H1 (cell line): ENCODE measurements around the gene SGMS1. TPM values are rescaled to one million over a fixed set of nuclear protein-coding genes. Genes with fewer than 3 reads are reported as not detected.

ENCODE experiments used
- CTCF ChIA-PET: fragments of 300-600 bp; sonication (Branson Sonifier 250); formaldehyde crosslinking; loops from one replicate; lab custom pipeline; 2021; ENCODE audit not compliant: partially characterized antibody; lab: Charles Lee
- POLR2A ChIA-PET: fragments of 300-600 bp; sonication (Branson Sonifier 250); formaldehyde crosslinking; loops from one replicate; lab custom pipeline; 2021; ENCODE audit warnings: inconsistent platforms; ENCODE audit not compliant: partially characterized antibody; lab: Charles Lee
- DNase-seq, 2 experiments: peaks; one replicate each; pipeline versions ENCODE4 v3.0.0 to v3.0.0-alpha.2; 2010 to 2022; ENCODE audit warnings: low spot score in 2 of 2, low read depth in 1 of 2, mixed read lengths in 1 of 2
- FAIRE-seq: peaks from 2 replicates; lab custom pipeline; 2011; peaks lifted over from hg19 to GRCh38; lab: Jason Lieb, UNC
- H2AFZ ChIP-seq: 2 replicates; pipeline ENCODE4 v1.8.1; 2012; ENCODE audit warnings: low read length, inconsistent platforms
- H2AK5ac ChIP-seq: 2 replicates; pipeline ENCODE4 v1.6.1; 2013; ENCODE audit warnings: low read depth, low read length
- H2BK120ac ChIP-seq: replicated peaks from 2 replicates; pipeline ENCODE3; 2013; ENCODE audit warnings: low read depth, low read length, inconsistent platforms
- H2BK12ac ChIP-seq: 2 replicates; pipeline ENCODE4 v1.6.1; 2013; ENCODE audit warnings: low read depth, low read length
- H2BK15ac ChIP-seq: 2 replicates; pipeline ENCODE4 v1.6.1; 2013; ENCODE audit warnings: low read length
- H2BK20ac ChIP-seq: 2 replicates; pipeline ENCODE4 v1.6.1; 2013; ENCODE audit warnings: low read length
- H2BK5ac ChIP-seq: 2 replicates; pipeline ENCODE4 v1.6.1; 2013; ENCODE audit warnings: low read depth, low read length
- H3K14ac ChIP-seq: 2 replicates; pipeline ENCODE4 v1.6.1; 2013; ENCODE audit warnings: inconsistent platforms; ENCODE audit not compliant: insufficient read length
- H3K18ac ChIP-seq: 2 replicates; pipeline ENCODE4 v1.6.1; 2013; ENCODE audit warnings: low read length; ENCODE audit errors: extremely low read depth
- H3K23ac ChIP-seq: 2 replicates; pipeline ENCODE4 v1.6.1; 2013; ENCODE audit warnings: inconsistent platforms; ENCODE audit not compliant: insufficient read length
- H3K23me2 ChIP-seq: 2 replicates; pipeline ENCODE4 v1.6.1; 2013; ENCODE audit warnings: low read depth, low read length
- H3K27ac ChIP-seq: 2 replicates; pipeline ENCODE4 v1.6.1; 2011; ENCODE audit warnings: low read depth, low read length, inconsistent platforms
- H3K27me3 ChIP-seq, 4 experiments: replicated peaks in 1 of 4; 1 replicate in 1 of 4; 2 replicates in 3 of 4; pipeline versions ENCODE4 v1.6.1 to v1.8.1; 2011 to 2013; ENCODE audit warnings: low read length in 3 of 4, mild to moderate bottlenecking in 3 of 4, inconsistent platforms in 2 of 4, mixed read lengths in 2 of 4, moderate library complexity in 1 of 4; ENCODE audit not compliant: control insufficient read depth in 3 of 4, insufficient read depth in 3 of 4; ENCODE audit errors: extremely low read depth in 1 of 4
- H3K36me3 ChIP-seq, 4 experiments: 2 replicates each; pipeline versions ENCODE4 v1.6.1 to v1.8.1; 2011 to 2013; ENCODE audit warnings: mild to moderate bottlenecking in 4 of 4, low read length in 3 of 4, moderate library complexity in 2 of 4, control low read depth in 1 of 4, inconsistent platforms in 1 of 4; ENCODE audit not compliant: insufficient read depth in 4 of 4, control insufficient read depth in 2 of 4
- H3K4ac ChIP-seq: replicated peaks from 2 replicates; pipeline ENCODE3; 2013; ENCODE audit warnings: low read length, low read depth, mixed read lengths, inconsistent platforms; ENCODE audit not compliant: insufficient read length
- H3K4me1 ChIP-seq, 4 experiments: replicated peaks in 1 of 4; 1 replicate in 1 of 4; 2 replicates in 3 of 4; pipeline versions ENCODE4 v1.6.1 to v1.8.1; 2011 to 2013; ENCODE audit warnings: low read length in 3 of 4, inconsistent platforms in 2 of 4, mixed read lengths in 1 of 4; ENCODE audit not compliant: insufficient read depth in 4 of 4, control insufficient read depth in 3 of 4
- H3K4me2 ChIP-seq, 2 experiments: 2 replicates each; pipeline versions ENCODE4 v1.6.1 to v1.8.1; 2011 to 2013; ENCODE audit warnings: low read depth in 2 of 2, low read length in 2 of 2, control low read depth in 1 of 2, inconsistent platforms in 1 of 2, mild to moderate bottlenecking in 1 of 2; ENCODE audit not compliant: insufficient read depth in 1 of 2
- H3K4me3 ChIP-seq, 4 experiments: fragments of 200-600, 300-600 bp in 1 of 4; sonication (generic), shearing (Covaris generic), sonication (Bioruptor Twin) in 1 of 4; 2 replicates each; pipeline versions ENCODE4 v1.5.1 to v1.8.1; 2011 to 2016; ENCODE audit warnings: low read length in 4 of 4, low read depth in 3 of 4, control low read depth in 2 of 4, inconsistent platforms in 2 of 4, mild to moderate bottlenecking in 2 of 4, mixed read lengths in 1 of 4, moderate library complexity in 1 of 4; ENCODE audit not compliant: insufficient read depth in 2 of 4; ENCODE audit errors: extremely low read depth in 1 of 4
- H3K56ac ChIP-seq: replicated peaks from 2 replicates; pipeline ENCODE3; 2013; ENCODE audit warnings: low read depth, mild to moderate bottlenecking, mixed read lengths, low read length, inconsistent platforms; ENCODE audit not compliant: insufficient read length
- H3K79me1 ChIP-seq: 2 replicates; pipeline ENCODE4 v1.6.1; 2013; ENCODE audit warnings: low read depth, low read length, control low read depth
- H3K79me2 ChIP-seq, 2 experiments: 2 replicates each; pipeline versions ENCODE4 v1.6.1 to v1.8.1; 2012 to 2013; ENCODE audit warnings: low read length in 2 of 2, mild to moderate bottlenecking in 2 of 2, inconsistent platforms in 1 of 2; ENCODE audit not compliant: insufficient read depth in 2 of 2, control insufficient read depth in 1 of 2
- H3K9ac ChIP-seq, 4 experiments: replicated peaks in 1 of 4; 1 replicate in 1 of 4; 2 replicates in 3 of 4; pipeline versions ENCODE4 v1.6.1 to v1.8.1; 2011 to 2013; ENCODE audit warnings: low read depth in 3 of 4, low read length in 3 of 4, control low read depth in 2 of 4, mild to moderate bottlenecking in 2 of 4, moderate library complexity in 2 of 4, inconsistent platforms in 1 of 4; ENCODE audit errors: extremely low read depth in 1 of 4
- H3K9me3 ChIP-seq, 2 experiments: 2 replicates each; pipeline versions ENCODE4 v1.6.1 to v1.8.1; 2012 to 2013; ENCODE audit warnings: mild to moderate bottlenecking in 2 of 2, moderate library complexity in 2 of 2, control low read depth in 1 of 2, inconsistent platforms in 1 of 2, low read depth in 1 of 2, low read length in 1 of 2, mixed read lengths in 1 of 2; ENCODE audit not compliant: insufficient read depth in 2 of 2
- H4K20me1 ChIP-seq, 2 experiments: replicated peaks in 1 of 2; 2 replicates each; pipeline versions ENCODE3 to v1.8.1; 2011 to 2013; ENCODE audit warnings: inconsistent platforms in 2 of 2, low read length in 2 of 2, mild to moderate bottlenecking in 1 of 2; ENCODE audit not compliant: insufficient read depth in 2 of 2, control insufficient read depth in 1 of 2
- H4K5ac ChIP-seq: 2 replicates; pipeline ENCODE4 v1.6.1; 2013; ENCODE audit warnings: low read length, low read depth, mixed read lengths, inconsistent platforms; ENCODE audit not compliant: insufficient read length
- H4K8ac ChIP-seq: 2 replicates; pipeline ENCODE4 v1.8.0; 2013; ENCODE audit warnings: mild to moderate bottlenecking, moderate library complexity, low read length, inconsistent platforms; ENCODE audit not compliant: insufficient read depth; ENCODE audit errors: extremely low read depth
- H4K91ac ChIP-seq: replicated peaks from 2 replicates; pipeline ENCODE3; 2013; ENCODE audit warnings: low read length, mixed read lengths, inconsistent platforms; ENCODE audit not compliant: insufficient read length
- GTF2F1 ChIP-seq: IDR thresholded peaks from 2 replicates; pipeline ENCODE4 v1.6.1; 2012; ENCODE audit warnings: low read depth, low read length, improper control_type of control experiment, borderline replicate concordance
- JUND ChIP-seq: IDR thresholded peaks from 2 replicates; pipeline ENCODE4 v1.6.1; 2011; ENCODE audit warnings: mild to moderate bottlenecking, improper control_type of control experiment, low read length
- KDM1A ChIP-seq: fragments of 200-600, 300-600 bp; sonication (generic); IDR thresholded peaks from 2 replicates; pipeline ENCODE4 v1.7.1; 2016; ENCODE audit warnings: mild to moderate bottlenecking, low read length, borderline replicate concordance
- NANOG ChIP-seq: IDR thresholded peaks from 2 replicates; pipeline ENCODE4 v1.6.1; 2011; ENCODE audit warnings: low read length, low read depth, mild to moderate bottlenecking, inconsistent platforms; ENCODE audit not compliant: insufficient read depth, poor library complexity, severe bottlenecking
- RNF2 ChIP-seq: fragments of 200-900, 300-1000 bp; sonication (generic); IDR thresholded peaks from 2 replicates; pipeline ENCODE4 v1.7.1; 2016; ENCODE audit warnings: borderline replicate concordance, low read depth, mild to moderate bottlenecking, antibody characterized with exemption, low read length; ENCODE audit not compliant: poor library complexity, severe bottlenecking; ENCODE audit errors: missing control alignments
- RXRA ChIP-seq: IDR thresholded peaks from 2 replicates; pipeline ENCODE4 v1.6.1; 2011; ENCODE audit warnings: low read depth, mild to moderate bottlenecking, low read length, moderate library complexity; ENCODE audit not compliant: insufficient read depth
- SUZ12 ChIP-seq: fragments of 200-600 bp; sonication (generic); IDR thresholded peaks from 2 replicates; pipeline ENCODE4 v1.6.1; 2012; ENCODE audit warnings: mild to moderate bottlenecking, inconsistent platforms, low read length, moderate library complexity, mixed read lengths
- TCF12 ChIP-seq: IDR thresholded peaks from 2 replicates; pipeline ENCODE4 v1.6.1; 2011; ENCODE audit warnings: low read depth, mild to moderate bottlenecking, low read length
- TEAD4 ChIP-seq: IDR thresholded peaks from 2 replicates; pipeline ENCODE4 v1.6.1; 2012; ENCODE audit warnings: low read depth, low read length, inconsistent platforms, mixed read lengths
- WGBS, 2 experiments: shearing (Covaris generic) in 1 of 2; methylation state at CpG; one replicate each; pipeline versions ENCODE4 v1.1.6 to v1.1.7; 2013 to 2015; ENCODE audit warnings: low lambda C conversion rate in 2 of 2, mixed read lengths in 2 of 2, inconsistent platforms in 1 of 2, low coverage in 1 of 2, missing lambda C conversion rate in 1 of 2; ENCODE audit not compliant: insufficient replicate concordance in 2 of 2, insufficient coverage in 1 of 2, insufficient read length in 1 of 2; ENCODE audit errors: extremely low coverage in 1 of 2, missing lambda C conversion rate in 1 of 2; 5-methylcytosine and 5-hydroxymethylcytosine counted together
- polyA plus RNA-seq, 7 experiments: library from polyadenylated mRNA; depleted of rRNA in 3 of 7; stranded (reverse) in 5 of 7; unstranded in 2 of 7; fragments of >200 nt in 5 of 7; fragments of 200-250 nt in 2 of 7; gene quantifications; 1 replicate in 5 of 7; 2 replicates in 1 of 7; 4 replicates in 1 of 7; pipeline versions ENCODE4 v1.2.1 to v1.2.3, GENCODE V29; 2011 to 2013; ENCODE audit warnings: missing spikeins in 2 of 7, mixed read lengths in 2 of 7
- total RNA-seq: library from RNA; stranded (reverse); fragmentation: NEBNext Ultra II Directional; extraction: Animal tissue kit (Norgen Biotek cat#: 25700); gene quantifications from 2 replicates; pipeline ENCODE4 v1.2.1, GENCODE V29; 2021
- TF ChIP-seq, protein P1 (sequence below): IDR thresholded peaks from 2 replicates; pipeline ENCODE4 v1.6.1; 2011; ENCODE audit warnings: low read depth, mild to moderate bottlenecking, low read length; ENCODE audit not compliant: insufficient read depth

Gene SGMS1
- total and polyA plus RNA-seq, 2 of the 8 experiments (the other 6 are each of a cell fraction or from before 2014, with no cell fraction given): 6.0 to 15.6 TPM

DNA sequence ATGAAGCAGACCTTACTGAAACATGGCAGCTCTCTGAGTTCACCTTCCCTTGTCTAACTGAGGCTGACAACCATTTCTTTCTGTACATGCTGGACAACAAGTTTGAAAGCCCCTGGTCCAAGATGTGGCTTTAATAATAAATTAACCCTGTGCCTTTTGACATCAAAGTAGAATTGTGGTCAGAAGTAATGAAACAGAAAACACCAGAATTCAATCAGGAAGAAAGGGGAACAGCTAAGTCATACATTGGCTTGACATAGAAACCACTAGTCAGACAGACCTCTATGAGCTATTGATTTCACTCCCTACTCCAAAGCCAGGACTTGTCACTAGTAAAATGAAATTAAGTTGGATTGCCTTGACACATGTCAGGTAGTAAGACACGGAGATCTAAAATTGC, 197.3 kb downstream of the SGMS1 start:
- no peak for FAIRE-seq
- H3K9ac ChIP-seq: no peak overlapping the region
- H3K4me1 ChIP-seq: peaks cover 0 to 4% (median under 1%) of the 10 kb centered on the region in 4 experiments; a peak in 4 of 7 replicates
- 100% methylated on average over 1 of the region's 1 CpG; no CpG with 5 or more reads in 1 of the 2 experiments for WGBS, 2 experiments
- H2BK5ac ChIP-seq: no peak overlapping the region
- H2BK120ac ChIP-seq: no peak overlapping the region
- H3K4me3 ChIP-seq: no peak overlapping the region
- CTCF ChIA-PET: interaction anchor here (0.8 kb wide), 1 partner anchor 55 kb away, joined by 3 read pairs; no protein-coding TSS in a partner anchor
- TF ChIP-seq RNF2 (no peak), TCF12 (no peak), JUND (no peak), NANOG (no peak), KDM1A (no peak), SUZ12 (no peak), TEAD4 (no peak), RXRA (no peak), GTF2F1 (no peak)
- TF ChIP-seq, protein P1, sequence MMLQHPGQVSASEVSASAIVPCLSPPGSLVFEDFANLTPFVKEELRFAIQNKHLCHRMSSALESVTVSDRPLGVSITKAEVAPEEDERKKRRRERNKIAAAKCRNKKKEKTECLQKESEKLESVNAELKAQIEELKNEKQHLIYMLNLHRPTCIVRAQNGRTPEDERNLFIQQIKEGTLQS: no peak
- H3K14ac ChIP-seq: no peak overlapping the region
- H2AFZ ChIP-seq: no peak overlapping the region
- no peak overlapping the region for H2BK15ac ChIP-seq
- 0 out of 2 replicates have a peak, but pooled peaks cover 2% of the 10 kb centered on the region for H3K79me1 ChIP-seq
- no peaks in the 10 kb centered on the region for H3K36me3 ChIP-seq
- no peaks in the 10 kb centered on the region for H3K27me3 ChIP-seq
- POLR2A ChIA-PET: no interaction called here
- H3K18ac ChIP-seq: no peak overlapping the region
- H3K79me2 ChIP-seq: no peaks in the 10 kb centered on the region
- no peak overlapping the region for H4K91ac ChIP-seq
- H2BK20ac ChIP-seq: no peak overlapping the region
- H3K56ac ChIP-seq: no peak overlapping the region
- H3K4me2 ChIP-seq: no peak overlapping the region
- H2BK12ac ChIP-seq: no peak overlapping the region
- H4K5ac ChIP-seq: no peak overlapping the region
- no peak overlapping the region for H3K27ac ChIP-seq
- no peaks in the 10 kb centered on the region for H4K20me1 ChIP-seq
- H2AK5ac ChIP-seq: no peak overlapping the region
- H3K23ac ChIP-seq: no peak overlapping the region
- H3K23me2 ChIP-seq: no peaks in the 10 kb centered on the region
- no peak overlapping the region for H4K8ac ChIP-seq
- no peak overlapping the region for H3K4ac ChIP-seq
- no peaks in the 10 kb centered on the region for H3K9me3 ChIP-seq
- DNase-seq: no peak
